Measurements from ENCODE around the gene EEFSEC. TPM values are rescaled to one million over a fixed set of nuclear protein-coding genes. Genes with fewer than 3 reads are reported as not detected.

The EEFSEC gene
- total RNA-seq, 2 experiments from 2014 or later, result 17.7 to 25.3 TPM

DNA sequence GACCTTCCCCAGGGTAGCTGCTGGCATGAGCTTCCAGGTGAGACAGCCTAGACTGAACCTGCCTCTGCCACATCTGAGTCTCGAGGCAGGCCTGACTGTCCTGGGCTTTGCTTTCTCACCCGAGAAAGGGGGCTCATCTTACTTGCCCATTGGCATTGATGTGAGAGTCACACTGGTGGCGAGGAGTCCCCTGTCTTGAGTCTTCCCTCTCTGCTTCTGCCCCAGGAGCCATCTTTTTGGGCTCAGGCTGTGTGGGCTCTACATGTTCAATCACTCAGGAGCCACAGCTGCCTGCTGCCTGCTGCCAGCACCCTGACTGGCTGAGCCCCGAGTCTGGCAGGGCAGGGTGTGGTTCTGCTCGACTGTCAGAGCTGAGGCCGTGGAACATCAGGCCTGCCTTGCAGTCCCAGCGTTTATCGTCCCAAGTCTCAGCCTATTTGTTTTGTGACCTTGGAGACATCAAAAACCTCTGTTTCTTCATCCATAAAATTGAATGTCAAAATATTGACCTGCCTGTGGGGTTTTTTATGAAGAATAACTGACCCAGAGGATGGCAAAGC lies 180.9 kb downstream of the EEFSEC start:
- POLR2A ChIA-PET, result no interaction called here
- Histone ChIP-seq H3K27ac (ENCODE audit: low read depth, low read length, poor library complexity, severe bottlenecking) (no peak overlapping the region), H3K4me2 (ENCODE audit: low read length) (no peak overlapping the region), H4K20me1 (ENCODE audit: insufficient read depth, low read length) (no peaks in the 10 kb centered on the region), H3K79me2 (ENCODE audit: insufficient read depth, low read depth, low read length) (no peaks in the 10 kb centered on the region), H3K4me3 (ENCODE audit: low read depth, low read length, poor library complexity, severe bottlenecking) (no peak overlapping the region), H3K4me1 (ENCODE audit: insufficient read depth, low read length, poor library complexity, severe bottlenecking) (no peaks in the 10 kb centered on the region), H3K36me3 (ENCODE audit: insufficient read depth, low read length) (no peaks in the 10 kb centered on the region), H3K9me3 (ENCODE audit: low read length) (no peaks in the 10 kb centered on the region), H3K9me2 (ENCODE audit: insufficient read depth, low read length) (no peaks in the 10 kb centered on the region), H2AFZ (ENCODE audit: low read length) (no peak overlapping the region)
- BruUV-seq (replicated peaks), result no TSS peak
- CTCF ChIA-PET (ENCODE audit: unreplicated experiment), result no interaction called here
- intact Hi-C loops (cut with micrococcal nuclease; ENCODE audit: unreplicated experiment), result no loop called here
- DNase-seq (ENCODE audit: low spot score), result no peak
- no peak for TF ChIP-seq CTCF (conservative IDR thresholded peaks at IDR 0.05; ENCODE audit: low read length)
- no peak for TF ChIP-seq EZH2phosphoT487 (IDR thresholded peaks at IDR 0.05; ENCODE audit: borderline replicate concordance, low read depth, low read length)

- BruUV-seq (replicated peaks), result no TSS peak
- H4K20me1 ChIP-seq (ENCODE audit: insufficient read depth, low read length), result no peaks in the 10 kb centered on the region
- no peaks in the 10 kb centered on the region for H3K9me2 ChIP-seq (ENCODE audit: insufficient read depth, low read length)
- H2AFZ ChIP-seq (ENCODE audit: low read length), result no peak overlapping the region
- H3K4me2 ChIP-seq (ENCODE audit: low read length), result no peak overlapping the region
- CTCF ChIA-PET (ENCODE audit: unreplicated experiment), result no interaction called here
- POLR2A ChIA-PET, result no interaction called here
- intact Hi-C loops (cut with micrococcal nuclease; ENCODE audit: unreplicated experiment), result no loop called here
- no peak overlapping the region for H3K27ac ChIP-seq (ENCODE audit: low read depth, low read length, poor library complexity, severe bottlenecking)
- no peak overlapping the region for H3K4me3 ChIP-seq (ENCODE audit: low read depth, low read length, poor library complexity, severe bottlenecking)
- no peaks in the 10 kb centered on the region for H3K9me3 ChIP-seq (ENCODE audit: low read length)
- H3K79me2 ChIP-seq (ENCODE audit: insufficient read depth, low read depth, low read length), result no peaks in the 10 kb centered on the region
- H3K4me1 ChIP-seq (ENCODE audit: insufficient read depth, low read length, poor library complexity, severe bottlenecking), result no peaks in the 10 kb centered on the region
- H3K36me3 ChIP-seq (ENCODE audit: insufficient read depth, low read length), result no peaks in the 10 kb centered on the region
- TF ChIP-seq CTCF (conservative IDR thresholded peaks at IDR 0.05; ENCODE audit: low read length), result no peak
- TF ChIP-seq EZH2phosphoT487 (IDR thresholded peaks at IDR 0.05; ENCODE audit: borderline replicate concordance, low read depth, low read length), result no peak
- DNase-seq (ENCODE audit: low spot score), result no peak
These were observed 181.5 kb downstream of the EEFSEC start for GRCh38 chr3:128334766-128335165.

GRCh38 chr3:128335621-128336296 lies 182.5 kb downstream of the EEFSEC start:
- H3K4me1 ChIP-seq (ENCODE audit: insufficient read depth, low read length, poor library complexity, severe bottlenecking), result no peaks in the 10 kb centered on the region
- ChIA-PET POLR2A (no interaction called here), CTCF (ENCODE audit: unreplicated experiment) (no interaction called here)
- H3K9me3 ChIP-seq (ENCODE audit: low read length), result no peaks in the 10 kb centered on the region
- no peaks in the 10 kb centered on the region for H3K79me2 ChIP-seq (ENCODE audit: insufficient read depth, low read depth, low read length)
- H3K4me2 ChIP-seq (ENCODE audit: low read length), result no peak overlapping the region
- H2AFZ ChIP-seq (ENCODE audit: low read length), result no peak overlapping the region
- no peak for DNase-seq (ENCODE audit: low spot score)
- BruUV-seq (replicated peaks), result no TSS peak
- intact Hi-C loops (cut with micrococcal nuclease; ENCODE audit: unreplicated experiment), result no loop called here
- no peak overlapping the region for H3K27ac ChIP-seq (ENCODE audit: low read depth, low read length, poor library complexity, severe bottlenecking)
- H3K4me3 ChIP-seq (ENCODE audit: low read depth, low read length, poor library complexity, severe bottlenecking), result no peak overlapping the region
- TF ChIP-seq CTCF (conservative IDR thresholded peaks at IDR 0.05; ENCODE audit: low read length), result no peak
- TF ChIP-seq EZH2phosphoT487 (IDR thresholded peaks at IDR 0.05; ENCODE audit: borderline replicate concordance, low read depth, low read length), result no peak
- no peaks in the 10 kb centered on the region for H3K9me2 ChIP-seq (ENCODE audit: insufficient read depth, low read length)
- H3K36me3 ChIP-seq (ENCODE audit: insufficient read depth, low read length), result no peaks in the 10 kb centered on the region
- no peaks in the 10 kb centered on the region for H4K20me1 ChIP-seq (ENCODE audit: insufficient read depth, low read length)

All from OCI-LY7 (cell line).